GM18519 (cell line): ENCODE data around the gene GNE.
A peak's percentile ranks its signal among the peaks of the same experiment; 100 is the strongest.
"Not testable (repeated sequence)": the region's sequence is repeated elsewhere in the genome, so short reads cannot be mapped to it uniquely, and the experiment has no call there.

Source experiments
- ATAC-seq: cut with Tn5 transposase; IDR thresholded peaks from one replicate; pipeline ENCODE4 v1.9.1; 2021; ENCODE audit warnings: mild to moderate bottlenecking, moderate library complexity; ENCODE audit not compliant: unreplicated experiment, low FRiP score

The GNE gene

GRCh38 chr9:36213387-36213786 is 44.9 kb downstream of the GNE start:
- no peak for ATAC-seq

- ATAC-seq, result no peak
These were observed 46.7 kb downstream of the GNE start for GRCh38 chr9:36211510-36211909.

- no peak for ATAC-seq
These were observed 47.5 kb downstream of the GNE start for GRCh38 chr9:36210722-36211121.

GRCh38 chr9:36208521-36209253 is 49.6 kb downstream of the GNE start:
- no peak for ATAC-seq

- ATAC-seq, result no peak
These were observed 50.7 kb downstream of the GNE start for GRCh38 chr9:36207546-36208012.

- no peak for ATAC-seq
These were observed 51.2 kb downstream of the GNE start for GRCh38 chr9:36207016-36207415.

GRCh38 chr9:36204906-36205547 is 53.2 kb downstream of the GNE start:
- ATAC-seq, result no peak

GRCh38 chr9:36194326-36195000 is 63.8 kb downstream of the GNE start:
- no peak for ATAC-seq

GRCh38 chr9:36193023-36193422 is 65.2 kb downstream of the GNE start:
- no peak for ATAC-seq

- no peak for ATAC-seq
These were observed 66.1 kb downstream of the GNE start for GRCh38 chr9:36192196-36192595.

GRCh38 chr9:36191686-36192085 is 66.6 kb downstream of the GNE start:
- no peak for ATAC-seq

GRCh38 chr9:36191290-36191645 is 67.0 kb downstream of the GNE start:
- no peak for ATAC-seq

GRCh38 chr9:36190388-36191289 is 67.6 kb downstream of the GNE start, which contains the start of gene CLTA:
Gene CLTA (plus strand): TSS chr9:36190921. CDS start chr9:36191057, 136 bp downstream.
- ATAC-seq, result peak; percentile 90

GRCh38 chr9:36189976-36190375 is 68.3 kb downstream of the GNE start:
- no peak for ATAC-seq

GRCh38 chr9:36188212-36188611 is 70.0 kb downstream of the GNE start:
- ATAC-seq, result no peak

GRCh38 chr9:36187414-36187813 is 70.8 kb downstream of the GNE start:
- ATAC-seq, result no peak

GRCh38 chr9:36180243-36180642 is 78.0 kb downstream of the GNE start:
- ATAC-seq, result not testable (repeated sequence)

GRCh38 chr9:36177571-36177970 is 80.7 kb downstream of the GNE start:
- ATAC-seq, result no peak

GRCh38 chr9:36176496-36176895 is 81.8 kb downstream of the GNE start:
- ATAC-seq, result not testable (repeated sequence)

GRCh38 chr9:36175209-36175608 is 83.0 kb downstream of the GNE start:
- ATAC-seq, result not testable (repeated sequence)
